Naive thymus-derived CD8-positive, alpha-beta T cell (primary cell): ENCODE results near the gene IGFBPL1. TPM values are rescaled to one million over a fixed set of nuclear protein-coding genes. Genes with fewer than 3 reads are reported as not detected.

Experiments used
- ATAC-seq, 2 donors: fragments of 150-1000 bp; cut with Tn5 transposase in 1 of 2; sonication (Bioruptor Pico), chemical (Tn5 transposase) in 1 of 2; 1 replicate in 1 of 2; 2 replicates in 1 of 2; pipeline ENCODE4 v1.10.0; 2021; ENCODE audit warnings: mild to moderate bottlenecking in 2 of 2, moderate library complexity in 2 of 2
- POLR2A ChIA-PET: fragments of 350-600 bp; sonication (Branson Sonifier 250); formaldehyde crosslinking; loops from one replicate; lab custom pipeline; 2021; ENCODE audit warnings: antibody characterized with exemption; lab: Charles Lee
- DNase-seq, 10 donors: peaks; one replicate each; pipeline versions ENCODE4 v3.0.0 to v3.0.0-alpha.2; 2020 to 2022
- H3K27ac Mint-ChIP-seq, 10 donors: one replicate each; pipeline ENCODE4 v1.8.0; 2020 to 2022; ENCODE audit warnings: mild to moderate bottlenecking in 10 of 10, mixed read lengths in 10 of 10, moderate library complexity in 4 of 10, inconsistent platforms in 1 of 10
- H3K27me3 Mint-ChIP-seq, 5 donors: one replicate each; pipeline ENCODE4 v1.8.0; 2021 to 2022; ENCODE audit warnings: mixed read lengths in 5 of 5
- H3K36me3 Mint-ChIP-seq, 3 donors: one replicate each; pipeline ENCODE4 v1.8.0; 2020 to 2022; ENCODE audit warnings: mixed read lengths in 3 of 3, mild to moderate bottlenecking in 2 of 3, inconsistent platforms in 1 of 3
- H3K4me1 Mint-ChIP-seq, 4 donors: one replicate each; pipeline ENCODE4 v1.8.0; 2021 to 2022; ENCODE audit warnings: mixed read lengths in 4 of 4
- H3K4me3 Mint-ChIP-seq, 10 donors: one replicate each; pipeline ENCODE4 v1.8.0; 2020 to 2022; ENCODE audit warnings: mild to moderate bottlenecking in 10 of 10, mixed read lengths in 10 of 10, moderate library complexity in 6 of 10, inconsistent platforms in 1 of 10
- H3K9me3 Mint-ChIP-seq, 9 donors: one replicate each; pipeline ENCODE4 v1.8.0; 2020 to 2022; ENCODE audit warnings: mixed read lengths in 9 of 9, mild to moderate bottlenecking in 3 of 9, inconsistent platforms in 1 of 9, moderate library complexity in 1 of 9
- polyA plus RNA-seq, 3 donors: library from polyadenylated mRNA; unstranded; fragments of 300-500 nt; fragmentation: Illumina TruSeq; gene quantifications; one replicate each; pipeline ENCODE4 v1.2.3, GENCODE V29; 2021
- total RNA-seq, 8 experiments: library from RNA in 2 of 8; stranded (reverse) in 2 of 8; gene quantifications; one replicate each; pipeline ENCODE4 v1.2.3 and lab custom pipeline; 2021 to 2026

Gene IGFBPL1
- total and polyA plus RNA-seq, 5 experiments from 2014 or later: not detected

DNA sequence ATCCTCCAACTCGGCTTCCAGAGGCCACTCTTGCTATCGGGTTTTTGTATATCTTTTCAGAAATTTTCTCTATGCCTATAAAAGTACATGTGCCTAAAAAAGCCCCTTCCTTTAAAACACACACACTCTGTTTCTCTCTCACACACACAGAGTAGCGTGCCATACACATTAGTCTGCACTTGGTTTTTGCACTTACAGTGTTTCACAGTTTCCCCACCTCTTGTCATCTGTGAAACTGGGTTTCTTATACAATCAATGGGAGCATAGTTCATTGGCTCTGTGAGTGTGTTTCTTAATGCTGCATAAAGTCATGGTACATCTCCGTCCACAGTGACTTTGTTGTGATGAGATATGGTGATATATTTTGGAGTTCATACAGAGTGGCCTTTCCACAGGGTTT lies 664 bp upstream of the IGFBPL1 start:
- DNase-seq (no peak), ATAC-seq (no peak)
- Mint-ChIP-seq H3K27me3 (peaks cover 26 to 77% (median 44%) of the 10 kb centered on the region in 5 donors), H3K36me3 (no peaks in the 10 kb centered on the region), H3K27ac (no peak overlapping the region), H3K4me1 (peaks cover 0 to 8% (median 6%) of the 10 kb centered on the region in 4 donors), H3K9me3 (no peaks in the 10 kb centered on the region), H3K4me3 (peak overlapping the region in 7 of 10 donors; percentile 0 to 57 (median 27))
- POLR2A ChIA-PET: no interaction called here

DNA sequence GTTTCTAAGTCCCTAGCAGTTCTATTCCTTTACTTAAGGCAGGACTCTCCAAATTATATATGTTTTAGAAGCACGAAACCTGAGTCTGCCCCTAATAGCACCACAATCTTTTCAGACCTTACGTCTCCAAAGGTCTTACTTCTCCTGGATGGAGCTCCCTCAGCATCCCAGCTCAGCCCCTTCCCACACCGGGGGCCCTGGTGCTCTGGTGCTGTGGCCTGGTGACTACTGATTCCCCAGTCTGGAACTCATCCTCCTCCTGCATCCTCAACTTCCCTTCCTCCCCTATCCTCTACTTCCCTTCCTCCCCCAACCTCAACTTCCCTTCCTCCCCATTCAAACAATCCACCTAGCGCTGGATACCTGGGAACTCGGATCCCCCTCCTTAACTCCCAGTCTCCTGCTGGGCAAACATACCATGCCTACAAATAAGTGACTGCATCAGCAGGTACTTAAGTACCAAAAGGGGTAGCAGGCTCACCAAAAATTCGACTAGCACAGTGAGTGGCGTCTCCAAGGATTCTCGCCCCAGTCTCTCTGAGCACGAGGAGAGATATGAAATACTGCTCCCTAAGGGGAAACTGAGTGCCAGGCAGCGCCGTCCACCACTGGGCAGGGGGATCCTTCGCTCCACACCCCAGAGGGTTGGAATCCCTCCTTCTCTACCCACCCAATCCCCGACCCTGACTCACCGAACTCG lies 831 bp downstream of the IGFBPL1 start:
- POLR2A ChIA-PET: no interaction called here
- Mint-ChIP-seq H3K27ac (no peak overlapping the region), H3K36me3 (no peaks in the 10 kb centered on the region), H3K4me3 (peak overlapping the region in 8 of 10 donors; percentile 8 to 69 (median 21)), H3K9me3 (no peaks in the 10 kb centered on the region), H3K27me3 (peaks cover 31 to 84% (median 45%) of the 10 kb centered on the region in 5 donors), H3K4me1 (peaks cover 0 to 8% (median 6%) of the 10 kb centered on the region in 4 donors)
- DNase-seq (no peak), ATAC-seq (no peak)

DNA sequence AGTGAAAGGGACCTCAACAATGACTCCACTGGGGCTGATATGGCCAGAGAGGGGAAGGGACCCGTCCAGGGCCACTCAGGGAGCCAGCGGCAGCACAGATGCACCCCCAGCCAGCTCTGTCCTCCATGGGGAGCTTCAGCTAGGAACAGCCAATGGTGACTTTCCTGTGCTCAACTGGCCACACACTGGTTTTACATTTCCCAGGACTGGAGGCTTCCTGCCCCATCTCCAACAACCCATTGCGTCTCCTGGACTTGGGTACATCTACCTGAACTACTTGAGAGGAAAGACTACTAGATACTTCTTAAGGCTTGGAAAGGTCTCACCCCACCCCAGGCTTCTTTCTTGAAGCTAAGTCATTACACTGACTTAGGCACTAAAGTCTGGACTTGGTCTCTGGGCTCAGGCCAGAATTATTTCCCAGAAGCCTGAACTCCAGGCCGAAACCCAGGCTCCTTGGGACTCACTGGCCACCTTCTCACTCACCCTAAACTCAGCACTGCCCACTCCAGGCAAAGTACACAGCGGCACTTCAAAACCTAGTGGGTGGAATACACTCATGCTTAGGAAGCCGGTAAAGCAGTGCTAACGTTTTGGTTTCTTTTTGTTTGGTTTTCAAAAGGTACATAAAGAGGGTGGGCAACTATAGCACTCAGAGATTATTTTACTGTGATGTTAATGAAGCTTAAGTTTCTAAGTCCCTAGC lies 1.5 kb downstream of the IGFBPL1 start:
- POLR2A ChIA-PET: no interaction called here
- Mint-ChIP-seq H3K9me3 (no peaks in the 10 kb centered on the region), H3K27me3 (peaks cover 31 to 76% (median 40%) of the 10 kb centered on the region in 5 donors), H3K4me3 (peak overlapping the region in 1 of 10 donors; percentile 45), H3K27ac (peak overlapping the region in 1 of 10 donors; percentile 20), H3K4me1 (peaks cover 0 to 8% (median 6%) of the 10 kb centered on the region in 4 donors), H3K36me3 (no peaks in the 10 kb centered on the region)
- ATAC-seq (no peak), DNase-seq (no peak)

DNA sequence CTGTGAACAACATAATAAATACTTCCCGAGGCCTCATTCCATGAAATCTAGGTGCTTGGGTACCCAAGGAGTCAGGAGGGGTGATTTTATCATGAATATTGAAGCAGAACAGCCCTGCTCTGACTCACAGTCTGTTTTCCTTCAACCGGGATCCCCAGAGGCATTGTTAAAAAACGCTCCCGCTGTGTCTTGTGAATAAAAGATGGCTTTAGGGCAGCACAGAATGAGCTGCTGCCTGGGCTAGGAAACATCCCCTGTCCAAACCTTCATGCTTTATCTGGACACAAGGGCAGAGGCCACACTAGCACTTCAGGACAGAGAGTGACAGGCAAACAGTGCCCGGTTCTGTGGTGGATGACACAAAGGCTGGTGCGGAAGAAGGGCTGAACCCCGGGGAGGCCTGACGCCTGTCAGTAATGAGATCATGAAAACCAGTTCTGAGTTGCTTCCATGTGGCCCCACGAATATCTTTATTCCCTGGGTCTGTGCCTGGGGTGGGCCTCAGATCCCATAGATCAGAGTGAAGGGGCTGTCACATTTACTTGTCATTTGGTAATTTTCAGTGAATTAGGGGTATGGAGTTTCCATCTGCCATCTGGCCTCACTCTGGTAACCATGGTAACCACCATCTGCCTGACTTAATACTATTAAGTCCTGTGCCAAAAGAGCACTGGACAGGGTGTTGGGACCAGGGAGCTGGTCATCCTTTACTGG lies 2.6 kb downstream of the IGFBPL1 start:
- Mint-ChIP-seq H3K4me3 (no peak overlapping the region), H3K4me1 (peaks cover 0 to 8% (median 6%) of the 10 kb centered on the region in 4 donors), H3K9me3 (no peaks in the 10 kb centered on the region), H3K36me3 (no peaks in the 10 kb centered on the region), H3K27ac (no peak overlapping the region), H3K27me3 (peaks cover 28 to 66% (median 38%) of the 10 kb centered on the region in 5 donors)
- DNase-seq: no peak
- no peak for ATAC-seq
- POLR2A ChIA-PET: no interaction called here

DNA sequence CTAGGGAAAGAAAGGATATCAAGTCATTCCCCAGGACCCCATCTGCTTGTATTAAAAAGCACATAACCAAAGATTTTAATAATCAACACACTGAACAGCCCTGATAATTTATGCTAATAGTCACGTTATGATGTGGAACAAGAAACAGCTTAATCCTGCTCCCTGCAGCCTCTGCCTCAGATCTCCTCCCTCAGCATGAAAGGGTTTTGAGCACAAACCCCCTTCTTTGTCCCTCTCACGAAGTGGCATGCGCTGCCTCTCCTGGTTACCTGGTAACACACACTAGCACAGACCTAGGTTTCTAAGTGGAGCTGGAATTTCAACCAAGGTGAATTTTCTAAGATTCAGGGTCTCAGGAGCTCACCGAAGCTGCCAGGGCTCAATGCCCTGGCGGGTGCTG lies 5.1 kb downstream of the IGFBPL1 start:
- peak overlapping the region in 1 of 10 donors; percentile 22 for H3K27ac Mint-ChIP-seq
- no peaks in the 10 kb centered on the region for H3K9me3 Mint-ChIP-seq
- H3K4me3 Mint-ChIP-seq: no peak overlapping the region
- peaks cover 0 to 5% (median 4%) of the 10 kb centered on the region in 4 donors for H3K4me1 Mint-ChIP-seq
- POLR2A ChIA-PET: no interaction called here
- peaks cover 18 to 48% (median 24%) of the 10 kb centered on the region in 5 donors for H3K27me3 Mint-ChIP-seq
- H3K36me3 Mint-ChIP-seq: no peaks in the 10 kb centered on the region
- no peak for DNase-seq
- no peak for ATAC-seq

DNA sequence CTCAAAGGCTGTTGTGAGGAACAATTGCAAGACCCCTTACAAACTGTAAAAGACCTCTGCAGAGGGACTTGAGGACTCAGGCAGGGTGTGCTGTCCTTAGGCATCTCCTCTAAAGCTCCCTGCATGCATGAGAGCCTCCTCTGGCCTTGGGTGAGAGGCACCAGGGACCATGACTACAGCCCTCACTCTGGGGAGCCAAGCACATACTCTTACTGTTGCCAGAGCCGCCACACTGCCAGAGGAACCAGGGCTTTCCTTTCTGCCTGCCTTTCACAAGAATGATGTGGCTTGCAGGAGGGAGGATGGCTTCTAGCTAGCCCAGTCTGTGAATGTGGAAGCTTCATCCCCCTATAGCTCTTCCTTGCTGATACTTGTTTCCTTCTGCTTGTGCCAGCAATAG lies 5.9 kb downstream of the IGFBPL1 start:
- POLR2A ChIA-PET: no interaction called here
- Mint-ChIP-seq H3K9me3 (no peaks in the 10 kb centered on the region), H3K36me3 (no peaks in the 10 kb centered on the region), H3K4me1 (peaks cover 0 to 2% (median 2%) of the 10 kb centered on the region in 4 donors), H3K27me3 (peaks cover 16 to 50% (median 23%) of the 10 kb centered on the region in 5 donors), H3K4me3 (no peak overlapping the region), H3K27ac (no peak overlapping the region)
- DNase-seq (no peak), ATAC-seq (no peak)

DNA sequence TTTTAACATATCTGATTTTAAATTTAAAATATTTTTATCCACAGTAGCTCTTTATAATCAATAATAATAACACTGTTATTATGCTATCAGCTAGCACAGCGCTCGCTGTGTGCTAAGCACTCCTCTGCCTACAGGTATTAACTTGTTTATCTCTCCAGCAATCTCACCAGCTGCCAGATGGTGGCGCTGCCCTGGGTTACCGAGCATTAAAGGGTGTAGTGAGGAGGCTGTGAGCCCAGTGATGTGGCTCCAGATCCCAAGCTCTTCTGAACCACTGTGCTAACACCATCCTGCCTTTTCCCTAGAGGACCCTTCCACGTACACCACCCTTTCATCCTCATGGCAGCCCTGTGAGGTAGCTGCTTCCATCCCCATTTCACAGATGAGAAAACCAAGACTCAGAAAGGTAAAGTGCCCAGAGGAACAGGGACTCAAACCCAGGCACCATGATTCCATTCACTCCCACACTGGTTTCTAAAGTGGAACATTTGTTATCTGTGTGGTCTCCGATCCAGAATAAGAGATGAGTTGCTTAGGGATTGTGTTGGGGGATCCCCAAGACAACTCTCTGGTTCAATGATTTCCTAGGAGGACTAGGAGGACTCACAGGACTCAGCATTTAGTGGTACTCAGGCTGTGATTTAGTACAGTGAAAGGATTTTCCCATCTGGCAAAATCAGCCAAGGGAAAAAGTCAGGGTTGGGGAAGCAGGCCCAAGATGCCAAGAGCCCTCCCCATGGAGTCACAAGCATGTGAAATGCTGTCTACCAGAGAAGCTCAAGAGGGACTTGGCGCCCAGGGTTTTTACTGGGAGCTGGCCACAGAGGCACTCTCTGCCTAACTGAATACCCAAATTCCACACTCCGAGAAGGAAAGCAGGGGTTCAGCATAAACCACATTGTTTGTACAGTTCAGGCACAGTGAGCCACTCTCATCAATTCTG lies 7.0 kb downstream of the IGFBPL1 start:
- H3K9me3 Mint-ChIP-seq: no peaks in the 10 kb centered on the region
- POLR2A ChIA-PET: no interaction called here
- peaks cover 15 to 47% (median 24%) of the 10 kb centered on the region in 5 donors for H3K27me3 Mint-ChIP-seq
- no peaks in the 10 kb centered on the region for H3K36me3 Mint-ChIP-seq
- DNase-seq (no peak), ATAC-seq (no peak)
- no peak overlapping the region for H3K27ac Mint-ChIP-seq
- H3K4me1 Mint-ChIP-seq: no peaks in the 10 kb centered on the region
- H3K4me3 Mint-ChIP-seq: no peak overlapping the region

DNA sequence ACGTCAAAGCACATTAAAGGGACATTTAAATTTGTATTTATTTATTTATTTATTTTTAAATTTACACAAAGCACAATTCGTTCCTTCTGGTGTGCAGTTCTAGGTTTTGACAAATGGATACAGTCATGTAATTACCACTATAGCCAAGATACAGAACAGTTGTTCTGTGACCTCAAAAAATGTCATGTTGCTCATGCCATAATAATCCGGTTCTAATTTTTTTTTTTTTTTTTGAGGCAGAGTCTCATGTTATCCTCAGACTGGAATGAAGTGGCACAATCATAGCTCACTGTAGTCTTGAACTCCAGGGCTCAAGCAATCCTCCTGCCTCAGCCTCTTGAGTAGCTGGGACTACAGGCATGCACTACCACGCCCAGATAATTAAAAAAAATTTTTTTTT lies 7.8 kb downstream of the IGFBPL1 start:
- DNase-seq: no peak
- no peak overlapping the region for H3K4me3 Mint-ChIP-seq
- POLR2A ChIA-PET: no interaction called here

DNA sequence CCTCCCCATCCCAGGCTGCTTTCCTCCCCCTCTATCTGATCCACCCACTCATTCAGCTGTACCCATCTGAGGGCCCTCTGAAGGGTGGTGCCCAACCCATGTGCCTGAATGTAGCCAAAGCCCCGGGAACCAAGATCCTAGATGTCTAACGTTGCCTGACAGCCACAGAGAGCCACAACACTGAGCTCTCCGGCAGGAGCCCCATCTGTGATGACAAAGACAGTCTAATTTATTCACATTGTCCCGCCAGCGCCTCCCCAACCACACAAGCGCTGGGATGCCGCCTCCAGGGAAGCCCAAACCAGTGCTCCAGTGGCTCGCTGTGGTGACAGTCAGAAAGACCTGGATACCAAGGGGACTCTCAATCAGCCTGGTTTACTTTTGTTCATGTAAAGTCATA lies 8.4 kb downstream of the IGFBPL1 start:
- Mint-ChIP-seq H3K4me3 (no peak overlapping the region), H3K4me1 (no peaks in the 10 kb centered on the region), H3K9me3 (no peaks in the 10 kb centered on the region), H3K27me3 (peaks cover 3 to 33% (median 19%) of the 10 kb centered on the region in 5 donors), H3K36me3 (no peaks in the 10 kb centered on the region), H3K27ac (no peak overlapping the region)
- DNase-seq (no peak), ATAC-seq (no peak)
- POLR2A ChIA-PET: no interaction called here

More for the DNA sequence above, 7.8 kb downstream of the IGFBPL1 start:
- H3K27ac Mint-ChIP-seq: no peak overlapping the region
- H3K4me1 Mint-ChIP-seq: no peaks in the 10 kb centered on the region
- ATAC-seq: no peak
- H3K27me3 Mint-ChIP-seq: peaks cover 7 to 39% (median 23%) of the 10 kb centered on the region in 5 donors
- H3K9me3 Mint-ChIP-seq: no peaks in the 10 kb centered on the region
- H3K36me3 Mint-ChIP-seq: no peaks in the 10 kb centered on the region

DNA sequence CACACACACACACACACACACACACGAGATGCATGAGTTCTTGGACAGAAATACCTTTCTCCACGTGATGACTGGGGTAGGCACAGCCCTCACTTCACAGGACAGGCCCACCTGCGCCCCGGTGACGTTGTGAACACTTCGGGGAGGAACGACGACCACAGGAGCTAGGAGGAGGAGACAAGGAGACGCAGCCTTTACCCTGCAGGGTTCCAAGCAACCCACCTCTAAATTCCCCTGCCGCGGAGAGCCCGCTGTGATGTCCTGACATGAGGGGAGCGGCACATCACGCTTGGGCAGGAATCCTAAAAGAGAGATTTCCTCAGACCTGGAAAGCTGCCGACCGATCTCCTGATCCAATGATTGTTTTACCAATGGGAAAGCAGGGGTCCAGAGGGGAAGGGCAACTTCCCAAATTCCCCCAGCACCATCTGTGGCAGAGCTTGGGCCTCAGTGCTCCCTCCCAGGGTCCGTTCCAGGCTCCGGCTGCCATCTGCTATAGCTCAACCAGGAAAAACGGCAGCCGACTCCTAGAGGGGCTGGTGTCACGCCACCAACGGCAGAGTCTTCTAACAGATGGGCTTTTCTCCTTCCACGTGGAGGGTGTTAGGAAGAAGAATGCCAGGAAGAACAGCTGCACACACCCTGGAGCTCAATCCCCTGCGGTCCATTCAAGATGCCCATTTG lies 10.1 kb downstream of the IGFBPL1 start:
- Mint-ChIP-seq H3K27me3 (peaks cover 2 to 19% (median 10%) of the 10 kb centered on the region in 5 donors), H3K4me1 (no peaks in the 10 kb centered on the region), H3K36me3 (no peaks in the 10 kb centered on the region), H3K4me3 (no peak overlapping the region), H3K27ac (no peak overlapping the region), H3K9me3 (no peaks in the 10 kb centered on the region)
- no peak for DNase-seq
- ATAC-seq: no peak
- POLR2A ChIA-PET: no interaction called here

DNA sequence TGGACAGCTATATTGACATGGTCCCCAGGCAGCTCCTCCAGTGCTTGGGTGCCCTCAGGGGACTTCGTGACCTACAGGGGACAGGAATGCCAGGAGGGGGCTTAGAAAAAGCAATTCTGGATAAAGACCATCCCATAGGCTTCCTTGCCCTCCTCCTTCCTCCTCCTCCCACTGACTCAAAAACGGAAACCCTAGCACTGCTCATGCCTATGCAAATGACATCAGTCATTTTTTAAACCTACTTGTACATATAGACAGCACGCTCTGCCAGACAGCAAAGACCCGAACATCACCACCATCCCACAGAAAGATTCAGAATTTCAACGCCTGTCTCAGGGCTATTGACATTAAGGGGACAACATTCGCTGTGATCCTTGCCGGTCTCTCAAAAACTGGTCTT lies 11.0 kb downstream of the IGFBPL1 start:
- no peaks in the 10 kb centered on the region for H3K4me1 Mint-ChIP-seq
- no peaks in the 10 kb centered on the region for H3K36me3 Mint-ChIP-seq
- POLR2A ChIA-PET: no interaction called here
- H3K27ac Mint-ChIP-seq: no peak overlapping the region
- ATAC-seq (no peak), DNase-seq (no peak)
- H3K27me3 Mint-ChIP-seq: peaks cover 0 to 19% (median 10%) of the 10 kb centered on the region in 5 donors
- H3K4me3 Mint-ChIP-seq: no peak overlapping the region
- H3K9me3 Mint-ChIP-seq: no peaks in the 10 kb centered on the region

DNA sequence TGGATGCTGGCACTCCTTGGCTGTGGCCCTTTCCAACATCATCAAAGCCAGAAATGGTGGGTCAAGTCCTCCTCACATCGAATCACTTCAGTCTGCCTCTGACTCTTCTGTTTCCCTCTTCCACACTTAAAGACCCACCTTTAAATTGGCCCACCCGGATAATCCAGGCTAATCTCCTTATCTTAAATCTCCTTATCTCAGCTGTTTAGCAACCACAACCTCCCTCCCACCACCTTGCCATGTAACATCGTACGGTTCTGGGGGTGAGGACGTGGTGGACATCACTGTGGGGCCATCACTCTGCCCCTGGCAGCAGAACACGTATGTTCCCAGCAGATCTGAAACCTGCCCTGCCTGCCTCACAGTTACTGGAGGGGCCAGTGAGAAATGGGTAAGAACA lies 11.5 kb downstream of the IGFBPL1 start:
- peak overlapping the region in 1 of 10 donors; percentile 38 for H3K27ac Mint-ChIP-seq
- POLR2A ChIA-PET: no interaction called here
- ATAC-seq: no peak
- H3K4me3 Mint-ChIP-seq: no peak overlapping the region
- peaks cover 0 to 19% (median 7%) of the 10 kb centered on the region in 5 donors for H3K27me3 Mint-ChIP-seq
- H3K9me3 Mint-ChIP-seq: no peaks in the 10 kb centered on the region
- no peak for DNase-seq
- no peaks in the 10 kb centered on the region for H3K36me3 Mint-ChIP-seq
- no peaks in the 10 kb centered on the region for H3K4me1 Mint-ChIP-seq
